ENCODE measurements around the gene SIKE1. TPM values are rescaled to one million over a fixed set of nuclear protein-coding genes. Genes with fewer than 3 reads are reported as not detected.

The SIKE1 gene
- 62.8 and 65.2 TPM in 2 replicates for total RNA-seq

GRCh38 chr1:114780344-114781226 is at the start of gene SIKE1:
Gene SIKE1 (minus strand): TSS chr1:114780685. CDS start chr1:114780607, 78 bp downstream.

GRCh38 chr1:114757455-114758255 is 22.8 kb downstream of the SIKE1 start, which contains the start of gene CSDE1:
Gene CSDE1 (minus strand): TSS chr1:114757984. CDS start chr1:114739890, 18,094 bp downstream.

Other genes with a start within 250 kb of the SIKE1 start
- gene BCAS2, start 199.1 kb downstream of the SIKE1 start, total RNA-seq, result 38.5 and 55.9 TPM in 2 replicates
- 4.1 and 4.4 TPM in 2 replicates for gene DENND2C, start 110.6 kb downstream of the SIKE1 start, total RNA-seq
- gene AMPD1, start 85.1 kb downstream of the SIKE1 start, total RNA-seq, result not detected in 2 replicates
- 42.2 and 66.2 TPM in 2 replicates for gene NRAS, start 63.9 kb downstream of the SIKE1 start, total RNA-seq
- 798 and 886 TPM in 2 replicates for gene CSDE1, start 22.7 kb downstream of the SIKE1 start, total RNA-seq
- not detected in 2 replicates for gene SYCP1, start 74.2 kb upstream of the SIKE1 start, total RNA-seq
- not detected in 2 replicates for gene TSHB, start 249.1 kb upstream of the SIKE1 start, total RNA-seq

Measured in smooth muscle cell of trachea (primary cell).